Endothelial cell of umbilical vein (primary cell): Measurements from ENCODE around the gene NUS1. TPM values are rescaled to one million over a fixed set of nuclear protein-coding genes. Genes with fewer than 3 reads are reported as not detected.
A peak's percentile ranks its signal among the peaks of the same experiment; 100 is the strongest.

Experiments used
- BruUV-seq: library from RNA; stranded (reverse); fragments of 400-500 nt; replicated peaks from 2 replicates; lab custom pipeline; 2021; lab: Mats Ljungman, UMichigan
- CTCF ChIA-PET: fragments of 300-600, 350-600 bp; sonication (Branson Sonifier 250); formaldehyde crosslinking; loops from one replicate; lab custom pipeline; 2021; ENCODE audit warnings: antibody characterized with exemption, inconsistent platforms; lab: Charles Lee
- POLR2A ChIA-PET: fragments of 300-600, 350-600 bp; sonication (Branson Sonifier 250); formaldehyde crosslinking; loops from one replicate; lab custom pipeline; 2021; ENCODE audit warnings: antibody characterized with exemption, inconsistent platforms; lab: Charles Lee
- DNase-seq: peaks from one replicate; pipeline ENCODE4 v3.0.0-alpha.2; 2011; ENCODE audit warnings: low read depth, low spot score
- FAIRE-seq: peaks from 2 replicates; lab custom pipeline; 2011; peaks lifted over from hg19 to GRCh38; lab: Jason Lieb, UNC
- H2AFZ ChIP-seq: 2 replicates; pipeline ENCODE4 v1.6.0; 2012; ENCODE audit warnings: low read depth, low read length, control low read depth, inconsistent platforms
- H3K27ac ChIP-seq: 2 replicates; pipeline ENCODE4 v1.5.1; 2011; ENCODE audit warnings: low read depth, mild to moderate bottlenecking, control low read depth, low read length, moderate library complexity; ENCODE audit not compliant: insufficient read depth
- H3K27me3 ChIP-seq, 2 experiments: 2 replicates each; pipeline versions ENCODE4 v1.6.0 to v1.6.1; 2011; ENCODE audit warnings: low read length in 2 of 2, mixed read lengths in 1 of 2; ENCODE audit not compliant: control insufficient read depth in 2 of 2, insufficient read depth in 2 of 2
- H3K36me3 ChIP-seq, 2 experiments: 2 replicates in 1 of 2; 3 replicates in 1 of 2; pipeline ENCODE4 v1.5.1; 2011; ENCODE audit warnings: low read length in 2 of 2, mild to moderate bottlenecking in 1 of 2, moderate library complexity in 1 of 2; ENCODE audit not compliant: control insufficient read depth in 2 of 2, insufficient read depth in 2 of 2; ENCODE audit errors: extremely low read depth in 1 of 2
- H3K4me1 ChIP-seq: 3 replicates; pipeline ENCODE4 v1.5.1; 2011; ENCODE audit warnings: mild to moderate bottlenecking, low read length; ENCODE audit not compliant: control insufficient read depth, insufficient read depth; ENCODE audit errors: extremely low read depth
- H3K4me2 ChIP-seq: 2 replicates; pipeline ENCODE4 v1.6.1; 2011; ENCODE audit warnings: low read length, control low read depth, mixed read lengths; ENCODE audit not compliant: insufficient read depth
- H3K4me3 ChIP-seq, 3 experiments: fragments of 200-600 bp in 1 of 3; sonication (generic), shearing (Covaris generic) in 1 of 3; replicated peaks in 1 of 3; 2 replicates each; pipeline ENCODE4 v1.5.1; 2011 to 2016; ENCODE audit warnings: control low read depth in 3 of 3, low read length in 3 of 3, mild to moderate bottlenecking in 2 of 3, inconsistent platforms in 1 of 3, low read depth in 1 of 3, moderate library complexity in 1 of 3; ENCODE audit not compliant: insufficient read depth in 1 of 3
- H3K79me2 ChIP-seq: 2 replicates; pipeline ENCODE4 v1.6.0; 2012; ENCODE audit warnings: low read length, inconsistent platforms; ENCODE audit not compliant: control insufficient read depth, insufficient read depth
- H3K9ac ChIP-seq: replicated peaks from 2 replicates; pipeline ENCODE3; 2011; ENCODE audit warnings: low read length, control low read depth; ENCODE audit not compliant: insufficient read depth; ENCODE audit errors: extremely low read depth
- H3K9me1 ChIP-seq: replicated peaks from 3 replicates; pipeline ENCODE4 v1.6.0; 2011; ENCODE audit warnings: mild to moderate bottlenecking, low read length; ENCODE audit not compliant: control insufficient read depth, insufficient read depth; ENCODE audit errors: extremely low read depth
- H3K9me3 ChIP-seq: replicated peaks from 2 replicates; pipeline ENCODE4 v1.5.1; 2012; ENCODE audit warnings: low read length, inconsistent platforms; ENCODE audit not compliant: control insufficient read depth, insufficient read depth
- H4K20me1 ChIP-seq: replicated peaks from 2 replicates; pipeline ENCODE3; 2011; ENCODE audit warnings: mild to moderate bottlenecking, low read length; ENCODE audit not compliant: control insufficient read depth, insufficient read depth; ENCODE audit errors: extremely low read depth
- EZH2 ChIP-seq: IDR thresholded peaks from 2 replicates; pipeline ENCODE4 v1.6.1; 2012; ENCODE audit warnings: borderline replicate concordance, low read depth, mild to moderate bottlenecking, moderate library complexity, low read length, inconsistent platforms; ENCODE audit not compliant: severe bottlenecking
- FOS ChIP-seq: IDR thresholded peaks from 2 replicates; pipeline ENCODE4 v1.6.1; 2011; ENCODE audit warnings: mild to moderate bottlenecking, low read length, moderate library complexity, borderline replicate concordance; ENCODE audit not compliant: insufficient read depth
- GATA2 ChIP-seq: IDR thresholded peaks from 2 replicates; pipeline ENCODE4 v1.7.0; 2011; ENCODE audit warnings: low read depth, mild to moderate bottlenecking, moderate library complexity, mixed read lengths, low read length; ENCODE audit not compliant: insufficient read length, insufficient read depth
- JUN ChIP-seq: IDR thresholded peaks from 2 replicates; pipeline ENCODE4 v1.6.1; 2011; ENCODE audit warnings: borderline replicate concordance, low read depth; ENCODE audit not compliant: insufficient read length, insufficient read depth
- MYC ChIP-seq: IDR thresholded peaks from one replicate; pipeline ENCODE4 v1.6.1; 2011; ENCODE audit warnings: mild to moderate bottlenecking, low read depth, low read length
- POLR2A ChIP-seq: IDR thresholded peaks from 2 replicates; pipeline ENCODE4 v1.6.1; 2012; ENCODE audit warnings: low read depth, mild to moderate bottlenecking, control low read depth, low read length
- POLR2AphosphoS5 ChIP-seq: IDR thresholded peaks from 2 replicates; pipeline ENCODE4 v1.6.1; 2012; ENCODE audit warnings: low read depth, mild to moderate bottlenecking, control low read depth, low read length, moderate library complexity; ENCODE audit not compliant: insufficient read depth
- dilution Hi-C: fragments of 300-500 bp; cut with MboI; formaldehyde crosslinking; loops from one replicate; pipeline ENCODE4 v1.15.0; 2019; ENCODE audit warnings: low sequenced_read_pairs; ENCODE audit not compliant: extremely low pct_ligation_motif_present
- intact Hi-C: fragments of 100-400 bp; cut with micrococcal nuclease; formaldehyde crosslinking; loops from one replicate; pipeline ENCODE4 v1.10.0; 2022
- polyA plus RNA-seq, 4 experiments: library from polyadenylated mRNA; depleted of rRNA in 3 of 4; stranded (reverse) in 3 of 4; unstranded in 1 of 4; fragments of >200 nt; gene quantifications; 2 replicates each; pipeline versions ENCODE4 v1.2.1 to v1.2.3, GENCODE V29; 2011 to 2012; ENCODE audit warnings: missing spikeins in 1 of 4
- total RNA-seq: library from RNA; stranded (reverse); gene quantifications from 2 replicates; pipeline ENCODE4 v1.2.3, GENCODE V29; 2021
- TF ChIP-seq, protein P1 (sequence below): IDR thresholded peaks from 2 replicates; pipeline ENCODE4 v1.6.1; 2011; ENCODE audit not compliant: insufficient read depth, insufficient read length
- TF ChIP-seq, protein P2 (sequence below), 2 donors: IDR thresholded peaks; 1 replicate in 1 of 2; 2 replicates in 1 of 2; pipeline ENCODE4 v1.5.1; 2011; ENCODE audit warnings: low read length in 2 of 2, mild to moderate bottlenecking in 2 of 2, moderate library complexity in 2 of 2, control low read depth in 1 of 2, inconsistent platforms in 1 of 2, low read depth in 1 of 2; ENCODE audit not compliant: insufficient read depth in 1 of 2; ENCODE audit errors: extremely low read depth in 1 of 2

Gene NUS1
- total and polyA plus RNA-seq, 2 donors (not counting 3 experiments of a cell fraction or from before 2014, with no cell fraction given) = 9.5 to 33.4 TPM

DNA sequence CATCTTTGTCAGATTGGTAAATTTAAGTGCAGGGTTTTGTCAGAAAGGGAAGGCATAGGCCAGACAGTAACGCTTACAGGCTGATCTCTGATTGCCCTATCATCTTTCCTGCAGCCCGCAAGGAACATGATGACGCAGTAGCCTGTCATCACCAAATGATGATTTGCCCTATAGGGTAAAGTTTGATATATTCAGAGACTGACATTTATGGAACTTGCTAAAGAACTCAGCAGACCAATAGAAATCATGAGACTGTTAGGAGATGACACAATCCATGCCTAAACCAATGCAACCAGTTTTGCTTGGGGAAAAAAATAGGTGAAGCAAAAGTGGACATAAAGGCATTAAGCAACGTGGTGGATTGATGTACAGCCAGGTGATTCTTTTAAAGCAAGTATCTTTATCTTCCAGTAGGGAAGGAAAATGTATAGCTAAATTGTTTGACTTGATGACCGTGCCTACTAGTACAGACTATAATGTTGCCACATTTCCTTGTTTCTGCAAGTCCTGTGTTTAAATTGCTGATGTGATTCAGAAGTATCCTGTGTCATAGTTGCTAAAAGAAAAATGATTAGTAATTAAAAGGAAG, 2.4 kb downstream of the NUS1 start:
- peaks cover 30% of the 10 kb centered on the region for H3K4me1 ChIP-seq
- H3K9me1 ChIP-seq = no peaks in the 10 kb centered on the region
- H3K36me3 ChIP-seq = no peaks in the 10 kb centered on the region
- H3K27me3 ChIP-seq = no peaks in the 10 kb centered on the region
- H2AFZ ChIP-seq = no peak overlapping the region
- peak overlapping the region; percentile 90 for H3K4me2 ChIP-seq
- FAIRE-seq (no peak), DNase-seq (no peak)
- no TSS peak for BruUV-seq
- no peak overlapping the region for H3K27ac ChIP-seq
- ChIA-PET CTCF (interaction anchor here (0.8 kb wide), 1 partner anchor 92 kb away, joined by 3 read pairs; no protein-coding TSS in a partner anchor), POLR2A (no interaction called here)
- H3K79me2 ChIP-seq = peaks cover 70% of the 10 kb centered on the region
- dilution Hi-C loops (no loop called here), intact Hi-C loops (loop anchor here (5.0 kb wide), 1 partner anchor 330 kb away; no protein-coding TSS in a partner anchor)
- no peak overlapping the region for H3K9ac ChIP-seq
- peaks cover 14% of the 10 kb centered on the region for H4K20me1 ChIP-seq
- no peak for TF ChIP-seq FOS
- TF ChIP-seq, protein P1, sequence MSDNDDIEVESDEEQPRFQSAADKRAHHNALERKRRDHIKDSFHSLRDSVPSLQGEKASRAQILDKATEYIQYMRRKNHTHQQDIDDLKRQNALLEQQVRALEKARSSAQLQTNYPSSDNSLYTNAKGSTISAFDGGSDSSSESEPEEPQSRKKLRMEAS = no peak
- TF ChIP-seq JUN = no peak
- no peak for TF ChIP-seq POLR2A
- no peak for TF ChIP-seq EZH2
- TF ChIP-seq POLR2AphosphoS5 = no peak
- TF ChIP-seq GATA2 = no peak
- TF ChIP-seq MYC = no peak
- TF ChIP-seq, protein P2, sequence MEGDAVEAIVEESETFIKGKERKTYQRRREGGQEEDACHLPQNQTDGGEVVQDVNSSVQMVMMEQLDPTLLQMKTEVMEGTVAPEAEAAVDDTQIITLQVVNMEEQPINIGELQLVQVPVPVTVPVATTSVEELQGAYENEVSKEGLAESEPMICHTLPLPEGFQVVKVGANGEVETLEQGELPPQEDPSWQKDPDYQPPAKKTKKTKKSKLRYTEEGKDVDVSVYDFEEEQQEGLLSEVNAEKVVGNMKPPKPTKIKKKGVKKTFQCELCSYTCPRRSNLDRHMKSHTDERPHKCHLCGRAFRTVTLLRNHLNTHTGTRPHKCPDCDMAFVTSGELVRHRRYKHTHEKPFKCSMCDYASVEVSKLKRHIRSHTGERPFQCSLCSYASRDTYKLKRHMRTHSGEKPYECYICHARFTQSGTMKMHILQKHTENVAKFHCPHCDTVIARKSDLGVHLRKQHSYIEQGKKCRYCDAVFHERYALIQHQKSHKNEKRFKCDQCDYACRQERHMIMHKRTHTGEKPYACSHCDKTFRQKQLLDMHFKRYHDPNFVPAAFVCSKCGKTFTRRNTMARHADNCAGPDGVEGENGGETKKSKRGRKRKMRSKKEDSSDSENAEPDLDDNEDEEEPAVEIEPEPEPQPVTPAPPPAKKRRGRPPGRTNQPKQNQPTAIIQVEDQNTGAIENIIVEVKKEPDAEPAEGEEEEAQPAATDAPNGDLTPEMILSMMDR (IDR thresholded peaks at IDR 0.05; ENCODE audit: extremely low read depth in 1 of 2, insufficient read depth in 1 of 2, low read depth in 1 of 2, low read length in 2 of 2) = no peak
- H3K4me3 ChIP-seq = no peak overlapping the region
- no peaks in the 10 kb centered on the region for H3K9me3 ChIP-seq
